Measurements from ENCODE around the gene TMEM154.

The TMEM154 gene

DNA sequence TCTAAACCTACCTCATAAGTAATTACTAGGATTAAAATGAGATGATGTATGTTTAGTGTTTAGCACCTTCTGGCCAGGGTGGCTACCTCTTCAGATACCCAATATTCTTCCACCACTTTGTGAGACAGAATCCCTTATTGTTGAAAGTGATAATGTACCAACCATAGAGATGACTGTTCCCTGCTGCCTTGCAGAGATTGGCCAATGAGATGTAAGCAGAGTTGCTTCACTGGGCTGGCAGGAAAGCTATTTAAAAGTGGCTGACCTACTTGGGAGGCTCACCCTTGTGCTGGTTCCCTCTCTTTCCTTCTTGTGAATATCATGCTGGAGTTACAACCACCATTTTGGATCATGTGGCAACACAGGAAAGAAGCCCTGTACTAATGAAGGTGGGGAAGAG lies 58.9 kb downstream of the TMEM154 start:
- no peak for DNase-seq

DNA sequence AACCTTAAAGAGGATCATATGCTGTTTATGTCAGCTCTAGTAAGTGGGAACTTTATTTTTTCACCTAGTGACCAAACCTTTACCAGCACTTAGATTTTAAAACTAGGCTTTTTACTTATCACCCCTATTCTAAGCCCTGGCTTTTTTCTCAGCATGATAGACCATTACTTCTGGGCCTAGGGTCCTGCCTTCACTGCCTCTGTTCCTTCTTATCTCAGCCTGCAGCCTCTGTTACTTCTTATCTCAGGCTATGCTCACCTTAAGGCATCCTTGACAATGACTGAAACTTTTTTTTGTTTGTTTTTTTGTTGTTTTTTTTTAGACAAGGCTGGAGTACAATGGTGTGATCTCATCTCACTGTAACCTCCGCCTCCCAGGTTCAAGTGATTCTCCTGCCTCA lies 59.6 kb downstream of the TMEM154 start:
- no peak for DNase-seq

DNA sequence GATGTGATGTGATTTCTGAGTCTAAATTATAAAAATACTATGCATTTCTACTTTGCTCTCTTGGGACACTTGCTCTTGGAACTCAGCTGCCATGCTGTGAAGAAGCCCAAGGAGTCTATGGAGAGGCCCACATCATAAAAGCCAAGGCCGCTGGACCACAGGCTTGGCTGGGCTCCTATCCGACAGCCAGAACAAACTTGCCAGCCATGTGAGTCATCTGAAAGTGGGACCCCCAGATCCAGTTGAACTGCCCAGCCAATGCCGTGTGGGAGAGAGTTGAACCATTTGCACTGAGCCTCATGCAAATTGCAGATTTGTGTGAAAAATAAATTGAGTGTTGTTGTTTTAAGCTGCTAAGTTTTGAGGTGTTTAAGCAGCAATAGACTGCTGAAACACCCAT lies 60.2 kb downstream of the TMEM154 start:
- DNase-seq = no peak

DNA sequence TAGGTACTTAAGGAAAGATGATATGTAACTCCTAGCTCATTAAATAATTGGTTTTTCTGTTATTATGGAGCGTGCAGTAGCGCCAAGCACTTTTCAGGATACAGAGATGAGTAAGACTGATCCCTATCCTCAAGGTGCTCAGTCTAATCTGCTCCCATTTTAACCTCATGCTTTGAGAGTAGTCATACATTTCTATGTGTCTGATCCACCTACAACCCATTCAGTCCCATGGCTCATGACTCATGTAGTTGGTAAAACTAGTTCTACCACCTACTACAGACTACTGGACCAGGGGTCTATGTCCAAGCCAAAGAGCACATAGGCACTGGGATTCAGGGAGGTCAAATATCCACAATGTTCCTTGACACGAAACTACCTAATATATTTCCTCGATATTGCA lies 60.8 kb downstream of the TMEM154 start:
- DNase-seq = no peak

DNA sequence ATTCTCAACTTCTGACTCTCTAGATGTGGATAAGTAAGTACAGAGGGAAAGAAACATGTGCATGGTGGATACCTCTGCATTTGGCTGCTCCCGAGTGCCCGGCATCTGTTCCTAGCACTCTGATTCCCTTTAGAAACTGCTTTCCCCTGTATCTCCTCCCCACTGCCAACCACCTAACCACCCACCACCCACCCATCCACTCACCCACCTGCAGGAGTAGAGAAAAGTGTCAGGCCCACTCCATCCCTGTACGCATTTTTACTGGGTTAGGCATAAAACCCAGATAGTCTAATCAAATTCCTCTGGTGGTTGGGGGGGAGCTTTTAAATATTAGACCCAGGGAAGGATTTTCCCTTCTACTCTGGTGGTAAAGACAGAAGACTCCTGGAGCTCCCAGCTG lies 63.0 kb downstream of the TMEM154 start:
- DNase-seq = no peak

DNA sequence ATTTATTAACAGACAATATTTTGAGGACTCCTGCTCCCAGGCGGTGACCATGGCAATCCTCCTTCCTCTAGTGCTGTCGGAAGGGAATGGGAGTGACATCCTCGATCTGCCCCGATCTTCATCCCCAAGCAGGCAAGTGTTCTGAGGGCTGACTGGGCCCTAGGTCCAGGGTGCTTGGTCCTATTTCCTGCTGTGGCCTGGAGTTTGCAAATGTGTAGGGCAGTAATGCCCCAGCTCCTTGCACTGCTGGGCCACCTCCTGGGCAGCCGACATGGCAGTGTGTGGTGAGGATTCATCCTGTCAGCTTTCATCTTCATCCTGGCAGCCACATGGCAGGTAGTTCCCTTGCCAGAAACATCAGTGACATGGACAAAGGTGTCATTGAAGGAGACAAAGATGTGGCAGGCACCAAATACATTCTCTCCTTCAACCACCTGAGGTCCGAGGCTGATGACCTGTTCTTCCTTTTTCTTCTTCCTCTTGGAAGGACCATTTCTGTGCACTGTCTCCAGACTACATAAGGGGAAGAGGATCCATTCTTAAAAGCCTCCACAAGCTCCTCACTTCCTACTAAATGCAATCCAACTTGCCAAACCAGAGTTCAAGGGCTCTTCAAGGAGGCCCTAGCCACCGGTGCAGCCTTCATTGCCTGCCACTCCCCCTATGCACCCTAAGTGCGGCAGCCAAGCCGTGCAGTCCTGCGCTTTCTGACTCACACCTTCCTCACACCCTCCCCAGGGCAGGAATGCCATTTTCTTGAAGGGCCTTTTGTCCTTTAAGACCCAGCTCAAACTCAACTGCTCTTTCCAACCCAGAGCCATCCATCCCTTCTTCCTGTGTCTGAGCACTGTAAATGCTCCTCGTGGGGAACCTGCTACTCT lies 65.7 kb downstream of the TMEM154 start:
- DNase-seq = no peak

DNA sequence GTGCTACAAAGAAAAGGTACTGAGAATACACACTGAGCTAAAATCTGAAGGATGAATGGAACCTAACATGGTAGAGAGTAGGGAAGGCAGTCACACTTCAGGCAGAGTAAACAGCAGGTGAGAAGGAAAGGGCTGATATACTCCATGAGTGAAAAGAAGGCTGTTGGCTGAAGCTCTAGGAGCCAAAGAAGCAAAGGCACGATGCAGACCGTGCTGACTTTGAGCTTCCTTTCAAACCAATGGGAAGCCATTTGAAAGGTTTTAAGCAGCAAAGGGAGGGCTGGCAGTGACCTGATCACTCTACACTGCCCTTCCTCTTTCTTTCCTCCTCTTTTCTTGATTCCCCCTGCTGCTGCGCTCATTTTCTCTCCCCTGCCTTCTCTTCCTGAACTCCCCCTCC lies 66.4 kb downstream of the TMEM154 start:
- no peak for DNase-seq

DNA sequence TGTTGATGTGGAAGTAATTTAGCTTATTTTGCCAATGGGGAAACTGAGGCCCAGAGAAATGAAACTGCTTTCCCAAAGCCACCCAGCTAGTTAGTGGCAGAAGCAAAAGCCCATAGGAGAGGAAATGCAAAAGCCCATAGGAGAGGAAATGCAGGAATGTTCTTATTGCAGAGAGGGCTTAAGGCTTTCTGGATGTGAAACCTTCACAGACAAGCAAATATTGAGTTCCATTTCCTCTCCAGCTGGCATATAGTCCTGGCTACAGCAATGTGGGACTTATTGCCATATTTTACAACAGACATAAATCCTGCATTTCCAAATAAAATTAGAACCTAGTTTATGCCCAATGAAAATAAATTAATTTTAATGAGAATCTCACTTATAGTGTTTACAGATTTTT lies 69.7 kb downstream of the TMEM154 start:
- no peak for DNase-seq

DNA sequence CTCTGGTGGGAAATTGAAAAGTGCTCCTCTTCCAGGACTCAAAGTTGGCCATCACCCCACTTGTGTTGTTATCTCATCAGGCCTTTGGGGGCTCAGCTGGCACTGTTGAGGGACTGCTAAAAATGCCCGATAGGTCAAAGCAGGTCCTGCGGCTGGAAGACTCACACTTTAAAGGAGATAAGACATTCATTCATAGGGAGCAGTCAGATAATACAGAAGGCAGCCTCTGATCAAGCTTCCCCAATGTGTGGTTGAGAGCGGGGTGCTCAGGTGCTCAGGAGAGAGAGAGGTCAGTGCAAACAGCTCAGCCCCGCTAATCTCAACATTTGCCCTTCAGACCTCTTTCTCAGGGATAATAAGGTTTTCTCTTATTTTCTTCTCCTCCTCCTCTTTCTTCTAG lies 70.3 kb downstream of the TMEM154 start:
- DNase-seq = no peak

DNA sequence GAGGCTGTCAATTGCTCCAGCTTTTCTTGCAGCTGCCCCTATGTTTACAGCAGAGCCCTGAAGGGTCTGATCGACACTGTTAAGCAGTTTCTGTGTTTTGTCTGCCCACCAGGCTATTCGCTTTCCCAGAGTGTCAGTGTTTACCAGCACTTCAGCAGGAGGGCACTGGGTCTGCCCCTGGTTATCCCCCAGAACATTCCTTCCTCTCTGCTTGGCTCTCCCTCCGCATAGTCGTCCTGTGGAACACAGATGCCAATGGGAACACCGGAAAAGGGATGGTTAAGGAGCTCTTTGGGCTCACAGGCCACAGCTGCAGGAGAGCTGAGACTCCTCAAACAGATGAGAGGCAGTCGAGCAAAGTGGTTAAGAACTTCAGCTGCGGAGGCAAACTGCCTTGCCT lies 72.6 kb downstream of the TMEM154 start:
- DNase-seq = no peak

DNA sequence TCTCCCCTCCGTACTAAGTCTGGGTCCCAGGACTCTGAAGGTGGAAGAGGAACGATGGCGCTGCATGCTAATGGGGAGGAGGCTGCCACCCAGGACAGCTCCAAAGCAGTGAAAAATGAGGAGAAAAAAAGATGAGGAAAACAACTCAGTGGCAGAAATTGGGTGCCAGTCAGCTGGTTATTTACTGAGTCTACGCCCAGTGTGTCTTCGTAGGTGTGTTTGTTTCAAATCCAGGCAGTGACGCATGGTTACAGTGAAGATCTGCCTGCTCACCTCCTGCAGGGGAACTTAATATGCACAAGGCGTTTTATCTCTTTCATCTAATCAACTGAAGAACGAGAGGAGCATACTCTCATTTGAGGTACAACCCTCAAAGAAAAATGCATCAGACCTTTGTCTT lies 73.0 kb downstream of the TMEM154 start:
- DNase-seq = no peak

DNA sequence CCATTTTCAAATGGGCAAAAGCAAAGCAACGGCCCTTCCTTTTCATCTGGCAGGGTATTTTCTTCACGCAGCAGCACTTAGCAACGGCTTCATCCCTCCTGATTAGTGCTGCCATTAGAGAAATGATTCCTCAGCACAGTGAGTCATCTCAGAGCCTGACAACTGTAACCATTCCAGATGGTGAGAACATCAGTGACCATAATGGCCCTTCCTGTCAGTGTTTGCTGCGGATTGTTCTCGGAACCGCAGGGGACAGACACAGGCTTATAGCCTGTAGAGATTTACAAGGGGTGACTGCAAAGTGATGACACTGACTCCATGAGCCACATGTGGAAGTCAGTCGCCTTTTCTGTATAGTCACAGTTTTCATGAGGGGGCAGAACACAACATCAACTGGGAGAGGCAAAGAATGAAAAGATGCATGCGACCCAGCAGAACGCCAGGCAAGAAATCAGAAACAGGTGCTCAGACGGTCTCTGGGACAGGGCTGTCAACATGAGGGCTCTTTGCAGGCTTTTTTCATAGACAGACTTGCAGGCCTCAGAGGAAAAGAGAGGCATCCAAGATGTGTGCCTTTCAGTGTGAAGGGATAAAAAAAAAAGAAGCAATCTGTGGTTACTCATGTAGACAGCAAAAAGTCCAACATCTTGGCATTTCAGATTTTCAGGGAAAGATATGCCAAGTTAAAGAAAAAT lies 74.0 kb downstream of the TMEM154 start:
- no peak for DNase-seq

DNA sequence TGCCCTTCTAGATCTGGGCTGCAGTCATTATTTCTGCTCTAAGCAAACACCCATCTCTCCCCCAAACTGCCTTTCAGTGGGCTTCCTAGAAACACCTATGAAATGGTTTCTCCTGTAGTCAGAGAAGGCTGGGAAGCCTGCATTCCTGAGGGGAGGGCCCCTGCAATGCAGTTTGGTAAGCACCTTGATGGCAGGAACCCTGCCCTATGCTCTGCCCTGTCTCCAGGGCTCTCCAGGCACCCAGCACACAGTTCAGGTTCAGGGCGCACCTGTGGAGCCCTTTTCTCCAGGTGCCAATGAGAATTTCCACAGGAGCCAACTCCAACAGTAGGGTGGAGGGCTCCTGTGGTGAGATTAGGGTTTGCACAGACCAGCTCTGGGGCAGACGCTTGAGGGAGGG lies 74.8 kb downstream of the TMEM154 start:
- DNase-seq = no peak

DNA sequence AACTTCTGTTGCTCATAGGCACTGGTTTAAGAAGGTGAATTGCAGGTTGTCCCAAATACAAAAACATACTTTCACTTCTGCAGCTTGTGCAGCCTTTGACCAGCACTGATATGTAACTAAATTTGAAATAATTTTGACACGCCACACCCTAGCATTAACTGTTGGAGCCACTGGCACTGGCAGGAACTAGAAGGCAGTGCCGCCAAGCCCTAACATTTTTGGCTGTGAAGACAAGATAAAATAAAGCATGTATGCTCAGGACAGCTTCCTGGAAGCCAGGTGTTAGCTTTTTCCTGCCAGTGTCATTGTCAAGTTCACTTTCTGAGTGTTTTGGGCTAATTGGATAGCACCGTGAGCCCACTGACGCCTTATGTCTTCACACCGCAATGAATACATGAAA lies 78.6 kb downstream of the TMEM154 start:
- no peak for DNase-seq

DNA sequence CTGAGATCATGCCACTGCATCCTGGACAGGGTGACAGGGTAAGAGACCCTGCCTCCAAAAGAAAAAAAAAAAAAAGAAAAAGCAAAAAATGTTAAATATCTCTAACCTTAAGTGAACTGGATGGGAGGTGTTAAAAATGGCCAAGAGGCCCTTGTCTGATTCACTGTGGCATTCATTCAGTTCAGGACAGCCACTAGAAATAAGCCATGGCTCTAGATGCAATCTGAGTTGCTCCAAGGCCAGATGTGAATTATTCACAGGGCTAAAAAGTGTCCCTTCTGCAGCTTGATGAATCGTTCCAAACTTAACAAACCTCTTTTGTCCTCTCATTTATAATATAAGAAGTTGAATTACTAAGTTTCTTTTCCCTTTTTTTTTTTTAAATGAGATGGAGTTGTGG lies 80.2 kb downstream of the TMEM154 start:
- no peak for DNase-seq

DNA sequence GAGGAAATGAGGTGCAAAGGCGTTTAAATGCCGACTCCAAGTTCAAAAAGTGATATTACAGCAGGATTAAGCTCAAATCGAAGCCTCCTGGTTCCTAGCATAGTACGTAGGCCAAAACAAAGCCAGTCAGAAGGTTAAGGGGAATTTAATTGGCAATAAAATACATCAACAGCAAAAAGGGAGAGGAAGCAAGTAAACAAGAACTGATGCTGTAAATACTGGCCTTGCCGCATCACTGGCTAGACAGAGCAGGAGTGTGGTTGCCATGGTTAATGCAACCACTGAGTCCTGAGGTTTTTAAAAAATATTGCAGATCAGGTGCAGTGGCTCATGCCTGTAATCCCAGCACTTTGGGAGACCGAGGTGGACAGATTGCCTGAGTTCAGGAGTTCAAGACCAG lies 80.7 kb downstream of the TMEM154 start:
- no peak for DNase-seq

DNA sequence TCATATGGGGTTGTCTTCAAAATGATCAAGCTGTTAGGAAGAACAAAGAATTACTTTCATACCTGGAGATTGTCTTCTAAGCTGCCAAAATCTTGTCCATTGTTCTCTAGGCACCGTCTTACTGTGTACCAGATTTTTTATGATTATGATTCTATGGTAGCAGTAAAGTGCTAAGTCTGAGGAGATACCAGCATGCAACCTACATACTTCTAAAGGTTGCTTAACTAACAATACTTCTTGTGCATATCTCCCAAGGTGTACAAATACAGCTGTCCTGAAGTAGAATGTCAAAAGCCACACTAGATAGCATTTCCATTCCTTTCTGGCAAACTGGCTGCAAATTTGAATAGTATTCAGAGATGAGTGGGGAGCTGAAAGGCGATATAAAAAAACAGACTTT lies 81.3 kb downstream of the TMEM154 start:
- no peak for DNase-seq

DNA sequence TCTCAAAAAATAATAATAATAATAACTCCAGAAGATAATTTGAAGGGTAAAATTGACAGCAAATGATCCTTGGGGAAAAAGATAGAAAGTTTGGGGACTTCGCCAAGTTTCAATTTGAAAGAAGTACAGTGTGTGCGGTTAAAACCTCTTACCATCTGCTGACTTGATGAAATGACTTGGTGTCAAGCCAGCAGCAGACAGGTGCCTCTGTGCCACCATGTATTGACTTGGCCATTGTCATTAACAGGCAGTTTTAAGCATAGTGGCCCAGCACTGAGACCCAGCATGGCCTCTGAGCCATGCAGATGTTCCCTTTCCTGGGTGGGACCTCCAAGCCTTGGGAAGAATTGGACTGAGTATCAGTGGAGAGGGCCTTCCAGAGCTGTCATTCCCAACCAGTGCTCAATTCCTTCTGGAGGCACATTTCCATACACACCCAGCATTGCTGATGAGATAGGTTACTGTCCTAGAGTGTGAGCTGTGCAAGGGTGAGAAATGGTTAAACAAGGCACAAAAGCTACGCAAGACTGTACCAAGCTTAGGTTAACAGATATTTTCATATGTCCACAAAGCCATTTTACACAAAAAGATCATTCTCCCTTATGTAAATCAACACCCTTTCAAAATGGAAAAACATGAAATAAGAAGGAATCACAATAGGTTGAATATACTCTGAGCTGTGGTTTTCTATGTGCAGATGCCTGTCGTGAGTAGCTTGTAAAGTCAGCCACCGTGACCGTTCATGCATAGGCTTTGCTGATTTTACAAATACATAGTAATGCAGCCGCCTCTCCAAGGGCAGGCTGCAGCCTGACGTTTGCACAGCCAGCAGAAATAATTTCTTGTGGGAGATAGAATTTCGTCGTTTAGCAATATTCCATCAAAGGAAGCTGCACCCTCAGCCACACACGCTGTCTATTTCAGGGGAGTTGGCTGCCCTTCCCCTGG lies 84.5 kb downstream of the TMEM154 start:
- no peak for DNase-seq

DNA sequence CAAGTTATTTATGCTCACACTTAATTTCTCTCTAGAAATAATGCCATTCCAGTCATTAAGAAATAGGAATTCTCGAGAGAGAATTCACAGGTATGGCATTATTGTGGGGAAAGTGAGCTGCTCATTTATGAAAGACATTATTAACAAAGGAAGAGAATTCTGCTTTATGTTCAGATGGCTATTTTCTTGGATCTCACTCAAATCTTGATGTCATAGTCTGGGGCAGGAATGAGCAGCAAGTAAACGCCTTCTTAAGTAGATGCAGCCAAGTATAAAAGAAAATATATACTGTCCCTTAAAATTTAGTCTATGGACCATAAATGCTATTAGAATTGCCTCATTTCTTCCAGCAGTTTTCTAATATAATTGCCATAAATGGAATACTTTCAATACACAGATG lies 85.7 kb downstream of the TMEM154 start:
- DNase-seq = no peak

DNA sequence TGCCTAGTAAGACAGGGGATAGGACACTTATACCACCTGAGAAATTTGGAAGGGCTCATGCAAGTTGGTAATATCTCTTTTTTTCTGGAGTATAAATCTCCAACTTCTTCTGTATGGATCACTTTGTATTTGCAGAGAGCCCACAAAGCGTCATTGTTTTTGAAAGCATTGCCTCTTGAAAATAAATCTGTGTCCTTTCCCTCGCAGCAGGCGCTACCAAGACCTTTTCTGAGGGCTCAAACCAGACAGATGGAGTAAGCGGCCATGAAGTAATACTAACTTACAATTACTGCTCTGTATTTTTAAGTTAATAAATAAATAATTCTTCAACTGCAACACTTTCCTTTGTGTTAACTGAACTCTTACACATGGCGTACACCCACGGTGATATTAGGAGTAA lies 87.9 kb downstream of the TMEM154 start:
- DNase-seq = no peak

DNA sequence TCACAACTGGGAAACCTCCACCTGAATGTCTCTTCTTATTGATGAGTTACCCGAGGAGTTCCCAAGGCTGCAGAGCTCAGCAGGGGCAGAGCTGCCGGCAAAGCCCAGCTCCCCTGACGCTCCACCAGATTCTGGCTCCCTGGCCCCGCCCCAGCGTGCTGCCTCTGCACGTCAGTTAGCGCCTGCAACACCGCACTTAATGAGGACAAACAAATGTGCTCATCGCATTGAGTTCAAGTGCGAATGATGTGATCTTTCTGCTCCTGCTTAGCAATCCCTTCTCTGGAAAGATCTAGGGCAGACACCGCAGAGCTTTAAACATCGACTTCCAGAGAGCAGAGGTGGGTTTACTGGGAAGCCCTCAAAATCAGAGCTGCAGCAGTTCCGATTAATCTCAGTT lies 88.4 kb downstream of the TMEM154 start:
- DNase-seq = peak in 1 of 2 donors; percentile 7

DNA sequence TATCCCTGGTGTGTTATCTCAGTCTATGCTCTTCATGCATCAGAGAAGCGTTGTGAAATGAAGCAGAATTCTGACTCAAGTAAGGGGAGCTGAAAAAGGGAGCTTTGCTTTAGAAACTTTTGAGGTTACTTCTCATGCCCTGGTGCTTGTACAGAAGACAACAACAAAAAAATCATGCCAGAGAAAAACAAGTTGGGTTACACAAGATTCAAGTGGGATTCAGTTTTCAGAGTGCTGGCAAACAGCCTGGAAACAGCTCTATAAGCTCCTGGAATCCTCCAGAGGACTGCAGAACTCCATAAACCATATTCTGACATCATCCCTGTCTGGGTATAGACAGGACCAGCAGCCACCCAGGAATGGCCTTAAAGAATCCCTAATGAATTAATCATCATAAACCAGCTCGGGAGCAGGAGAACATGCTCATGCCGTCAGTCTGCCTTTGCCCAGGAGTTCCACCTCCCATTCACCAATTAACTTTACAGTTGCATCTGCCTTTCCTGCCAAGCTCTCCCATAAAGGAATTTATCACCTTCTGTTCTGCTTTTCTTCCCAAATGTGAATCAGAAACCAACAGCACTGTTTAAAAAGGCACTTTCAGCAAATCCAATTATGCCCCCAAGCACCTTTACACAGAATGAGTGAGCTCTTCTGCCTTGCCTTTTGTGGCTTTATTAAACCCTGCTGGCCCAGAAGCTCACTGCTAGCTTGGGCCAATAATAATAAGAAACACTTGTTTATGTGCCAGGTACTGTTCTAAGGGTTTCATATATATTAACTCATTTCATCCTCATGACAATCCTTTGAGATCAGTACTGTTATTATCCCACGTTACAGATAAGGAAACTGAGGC lies 89.4 kb downstream of the TMEM154 start:
- DNase-seq = no peak

All from activated CD4-positive, alpha-beta T cell treated with anti-CD3 and anti-CD28 coated beads for 4 hours (primary cell).